Measurements from ENCODE around the gene NCOA3.

The NCOA3 gene

DNA sequence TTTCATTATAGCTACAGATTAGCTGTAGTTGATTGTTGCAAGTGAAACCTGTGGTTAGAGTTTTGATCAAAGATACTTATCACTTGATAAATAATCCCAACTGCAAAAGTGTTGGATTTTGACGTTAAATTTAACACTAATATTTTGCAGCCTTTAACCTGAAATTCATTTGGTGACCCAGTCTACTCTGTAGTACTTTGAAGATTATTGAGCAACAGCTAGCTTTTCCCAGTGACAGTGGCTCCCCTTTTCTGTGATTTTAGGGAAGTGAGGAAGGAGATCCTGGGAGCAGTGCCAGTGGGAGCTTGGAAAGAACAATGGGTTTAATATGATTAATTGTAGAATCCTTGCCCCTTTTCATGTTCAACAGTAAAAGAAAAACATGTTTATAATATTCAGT lies 76.9 kb downstream of the NCOA3 start:
- 0 out of 2 replicates have a peak, but pooled peaks have one; percentile 6 for TF ChIP-seq CEBPB (IDR thresholded peaks at IDR 0.05)
- TF ChIP-seq, protein P1, sequence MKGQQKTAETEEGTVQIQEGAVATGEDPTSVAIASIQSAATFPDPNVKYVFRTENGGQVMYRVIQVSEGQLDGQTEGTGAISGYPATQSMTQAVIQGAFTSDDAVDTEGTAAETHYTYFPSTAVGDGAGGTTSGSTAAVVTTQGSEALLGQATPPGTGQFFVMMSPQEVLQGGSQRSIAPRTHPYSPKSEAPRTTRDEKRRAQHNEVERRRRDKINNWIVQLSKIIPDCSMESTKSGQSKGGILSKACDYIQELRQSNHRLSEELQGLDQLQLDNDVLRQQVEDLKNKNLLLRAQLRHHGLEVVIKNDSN (IDR thresholded peaks at IDR 0.05) = no peak
- no peak for TF ChIP-seq CREB1 (IDR thresholded peaks at IDR 0.05; ENCODE audit: low read depth)

DNA sequence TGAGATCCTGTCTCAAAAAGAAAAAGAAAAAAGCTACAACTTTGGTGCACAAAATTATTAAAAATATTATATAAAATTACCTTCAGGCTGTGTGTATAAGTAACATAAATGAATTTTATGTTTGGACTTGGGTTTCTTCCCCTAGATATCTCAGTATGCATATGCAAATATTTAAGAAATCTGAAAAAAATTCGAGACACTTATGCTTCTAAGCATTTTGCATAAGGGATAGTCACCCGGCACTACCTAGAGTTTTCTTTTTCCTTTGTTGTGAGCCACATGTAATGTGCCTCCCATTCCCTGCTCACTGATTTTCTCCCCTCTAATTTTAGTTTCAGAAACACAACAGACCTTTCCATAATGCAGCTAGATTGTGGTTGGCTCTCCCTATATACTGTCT lies 79.4 kb downstream of the NCOA3 start:
- no peak for TF ChIP-seq ZBTB7A (IDR thresholded peaks at IDR 0.05; ENCODE audit: low read depth)
- TF ChIP-seq, protein P2, sequence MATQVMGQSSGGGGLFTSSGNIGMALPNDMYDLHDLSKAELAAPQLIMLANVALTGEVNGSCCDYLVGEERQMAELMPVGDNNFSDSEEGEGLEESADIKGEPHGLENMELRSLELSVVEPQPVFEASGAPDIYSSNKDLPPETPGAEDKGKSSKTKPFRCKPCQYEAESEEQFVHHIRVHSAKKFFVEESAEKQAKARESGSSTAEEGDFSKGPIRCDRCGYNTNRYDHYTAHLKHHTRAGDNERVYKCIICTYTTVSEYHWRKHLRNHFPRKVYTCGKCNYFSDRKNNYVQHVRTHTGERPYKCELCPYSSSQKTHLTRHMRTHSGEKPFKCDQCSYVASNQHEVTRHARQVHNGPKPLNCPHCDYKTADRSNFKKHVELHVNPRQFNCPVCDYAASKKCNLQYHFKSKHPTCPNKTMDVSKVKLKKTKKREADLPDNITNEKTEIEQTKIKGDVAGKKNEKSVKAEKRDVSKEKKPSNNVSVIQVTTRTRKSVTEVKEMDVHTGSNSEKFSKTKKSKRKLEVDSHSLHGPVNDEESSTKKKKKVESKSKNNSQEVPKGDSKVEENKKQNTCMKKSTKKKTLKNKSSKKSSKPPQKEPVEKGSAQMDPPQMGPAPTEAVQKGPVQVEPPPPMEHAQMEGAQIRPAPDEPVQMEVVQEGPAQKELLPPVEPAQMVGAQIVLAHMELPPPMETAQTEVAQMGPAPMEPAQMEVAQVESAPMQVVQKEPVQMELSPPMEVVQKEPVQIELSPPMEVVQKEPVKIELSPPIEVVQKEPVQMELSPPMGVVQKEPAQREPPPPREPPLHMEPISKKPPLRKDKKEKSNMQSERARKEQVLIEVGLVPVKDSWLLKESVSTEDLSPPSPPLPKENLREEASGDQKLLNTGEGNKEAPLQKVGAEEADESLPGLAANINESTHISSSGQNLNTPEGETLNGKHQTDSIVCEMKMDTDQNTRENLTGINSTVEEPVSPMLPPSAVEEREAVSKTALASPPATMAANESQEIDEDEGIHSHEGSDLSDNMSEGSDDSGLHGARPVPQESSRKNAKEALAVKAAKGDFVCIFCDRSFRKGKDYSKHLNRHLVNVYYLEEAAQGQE (IDR thresholded peaks at IDR 0.05; ENCODE audit: low read depth) = no peak
- TF ChIP-seq, protein P3, sequence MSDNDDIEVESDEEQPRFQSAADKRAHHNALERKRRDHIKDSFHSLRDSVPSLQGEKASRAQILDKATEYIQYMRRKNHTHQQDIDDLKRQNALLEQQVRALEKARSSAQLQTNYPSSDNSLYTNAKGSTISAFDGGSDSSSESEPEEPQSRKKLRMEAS (IDR thresholded peaks at IDR 0.05) = no peak
- TF ChIP-seq FOXM1 (IDR thresholded peaks at IDR 0.05; ENCODE audit: borderline replicate concordance, low read depth) = no peak
- TF ChIP-seq CEBPB (IDR thresholded peaks at IDR 0.05) = no peak
- TF ChIP-seq EP300 (IDR thresholded peaks at IDR 0.05; ENCODE audit: borderline replicate concordance) = no peak
- no peak for TF ChIP-seq RAD21 (IDR thresholded peaks at IDR 0.05; ENCODE audit: low read depth)
- TF ChIP-seq NFIC (IDR thresholded peaks at IDR 0.05) = no peak
- no peak for TF ChIP-seq TEAD4 (IDR thresholded peaks at IDR 0.05)
- no peak for TF ChIP-seq EGR1 (IDR thresholded peaks at IDR 0.05)
- TF ChIP-seq YY1 (IDR thresholded peaks at IDR 0.05; ENCODE audit: low read depth) = no peak

DNA sequence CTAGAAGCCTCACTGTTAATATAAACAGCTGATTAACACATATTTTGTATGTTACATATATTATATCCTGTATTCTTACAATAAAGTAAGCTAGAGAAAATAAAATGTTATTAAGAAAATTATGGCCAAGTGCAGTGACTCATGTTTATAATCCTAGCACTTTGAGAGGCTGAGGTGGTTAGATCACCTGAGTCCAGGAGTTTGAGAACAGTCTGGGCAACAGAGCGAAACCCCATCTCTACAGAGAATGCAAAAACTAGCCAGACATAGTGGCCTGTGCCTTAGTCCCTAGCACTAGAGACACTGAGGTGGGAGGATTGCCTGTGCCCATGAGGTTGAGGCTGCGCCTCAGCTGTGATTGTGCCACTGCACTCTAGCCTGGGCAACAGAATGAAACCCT lies 81.9 kb downstream of the NCOA3 start:
- TF ChIP-seq TEAD4 (IDR thresholded peaks at IDR 0.05) (no peak), TCF12 (IDR thresholded peaks at IDR 0.05; ENCODE audit: low read depth) (no peak), EP300 (IDR thresholded peaks at IDR 0.05; ENCODE audit: borderline replicate concordance) (no peak), YY1 (IDR thresholded peaks at IDR 0.05; ENCODE audit: low read depth) (no peak), ZBTB7A (IDR thresholded peaks at IDR 0.05; ENCODE audit: low read depth) (no peak), TAF1 (IDR thresholded peaks at IDR 0.05; ENCODE audit: low read depth) (no peak)
- TF ChIP-seq, protein P2 (IDR thresholded peaks at IDR 0.05; ENCODE audit: low read depth) = no peak

DNA sequence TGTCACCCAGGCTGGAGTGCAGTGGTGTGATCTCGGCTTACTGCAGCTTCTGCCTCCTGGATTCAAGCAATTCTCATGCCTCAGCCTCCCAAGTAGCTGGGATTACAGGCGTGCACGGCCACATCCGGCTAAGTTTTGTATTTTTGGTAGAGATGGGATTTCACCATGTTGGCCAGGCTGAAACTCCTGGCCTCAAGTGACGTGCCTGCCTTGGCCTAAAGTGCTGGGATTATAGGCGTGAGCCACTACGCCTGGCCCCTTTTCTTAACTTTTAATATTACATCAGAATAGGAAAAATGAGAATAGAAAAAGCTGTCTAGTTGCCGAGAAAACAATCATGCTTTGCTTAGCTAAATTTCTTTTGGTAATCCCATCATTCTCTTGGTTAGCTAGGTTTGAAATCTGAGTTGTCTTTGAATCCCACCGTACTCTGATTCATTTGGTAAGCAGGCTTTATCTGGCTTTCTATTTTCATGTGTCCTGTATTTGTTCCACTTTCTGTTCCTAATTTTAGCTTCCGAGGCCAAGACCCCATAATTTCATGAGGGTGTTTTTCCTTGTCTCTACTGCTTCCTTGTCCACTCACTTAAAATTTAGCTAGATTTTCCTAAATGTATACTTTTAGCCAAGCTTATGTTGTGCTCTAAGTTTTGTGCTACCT lies 83.5 kb downstream of the NCOA3 start:
- no peak for TF ChIP-seq TAF1 (IDR thresholded peaks at IDR 0.05; ENCODE audit: low read depth)
- TF ChIP-seq CEBPB (IDR thresholded peaks at IDR 0.05) = no peak
- no peak for TF ChIP-seq ZBTB7A (IDR thresholded peaks at IDR 0.05; ENCODE audit: low read depth)
- TF ChIP-seq TCF12 (IDR thresholded peaks at IDR 0.05; ENCODE audit: low read depth) = no peak
- no peak for TF ChIP-seq EGR1 (IDR thresholded peaks at IDR 0.05)
- TF ChIP-seq FOXM1 (IDR thresholded peaks at IDR 0.05; ENCODE audit: borderline replicate concordance, low read depth) = no peak
- TF ChIP-seq EP300 (IDR thresholded peaks at IDR 0.05; ENCODE audit: borderline replicate concordance) = no peak
- TF ChIP-seq, protein P1 (IDR thresholded peaks at IDR 0.05) = no peak
- TF ChIP-seq, protein P3 (IDR thresholded peaks at IDR 0.05) = no peak
- TF ChIP-seq, protein P2 (IDR thresholded peaks at IDR 0.05; ENCODE audit: low read depth) = no peak
- no peak for TF ChIP-seq NFIC (IDR thresholded peaks at IDR 0.05)
- TF ChIP-seq RAD21 (IDR thresholded peaks at IDR 0.05; ENCODE audit: low read depth) = no peak
- TF ChIP-seq CREB1 (IDR thresholded peaks at IDR 0.05; ENCODE audit: low read depth) = no peak
- TF ChIP-seq YY1 (IDR thresholded peaks at IDR 0.05; ENCODE audit: low read depth) = no peak

Data from Ishikawa (cell line).